SK-N-SH (cell line): Measurements from ENCODE around the gene BNIPL. TPM values are rescaled to one million over a fixed set of nuclear protein-coding genes. Genes with fewer than 3 reads are reported as not detected.

ENCODE experiments used
- CTCF ChIA-PET: fragments of 300-600, 350-600 bp; formaldehyde crosslinking; extraction: SDS; loops from one replicate; lab custom pipeline; 2021; lab: Yijun Ruan, JAX
- POLR2A ChIA-PET: fragments of 350-600 bp; sonication (Branson Sonifier 250); formaldehyde crosslinking; extraction: SDS; loops from one replicate; lab custom pipeline; 2020; ENCODE audit warnings: antibody characterized with exemption, inconsistent platforms; lab: Yijun Ruan, JAX
- DNase-seq: peaks from one replicate; pipeline ENCODE4 v3.0.0; 2012
- H2AFZ ChIP-seq: fragments of 200-600 bp; sonication (generic); 2 replicates; pipeline ENCODE4 v1.8.1; 2016; ENCODE audit warnings: antibody characterized with exemption, mild to moderate bottlenecking, low read depth
- H3F3A ChIP-seq: fragments of 200-600 bp; sonication (generic); replicated peaks from 2 replicates; pipeline ENCODE3; 2016; ENCODE audit warnings: antibody characterized with exemption, mild to moderate bottlenecking; ENCODE audit not compliant: insufficient read depth
- H3K27ac ChIP-seq, 2 experiments: fragments of 200-500 bp in 1 of 2; fragments of 200-600 bp in 1 of 2; sonication (Bioruptor generic) in 1 of 2; sonication (generic), shearing (Covaris generic) in 1 of 2; 2 replicates each; pipeline versions ENCODE4 v1.5.1 to v1.6.1; 2014 to 2016; ENCODE audit warnings: low read depth in 2 of 2, inconsistent platforms in 1 of 2, low read length in 1 of 2, mild to moderate bottlenecking in 1 of 2, mixed read lengths in 1 of 2
- H3K27me3 ChIP-seq: fragments of 200-600 bp; sonication (generic), shearing (Covaris generic); 2 replicates; pipeline ENCODE4 v1.6.1; 2016; ENCODE audit warnings: mixed run types; ENCODE audit not compliant: insufficient read depth
- H3K36me3 ChIP-seq, 2 experiments: fragments of 200-500 bp in 1 of 2; fragments of 200-600 bp in 1 of 2; sonication (Bioruptor generic) in 1 of 2; sonication (generic) in 1 of 2; replicated peaks in 1 of 2; 2 replicates each; pipeline versions ENCODE3 to v1.5.1; 2014 to 2016; ENCODE audit warnings: low read length in 1 of 2, mild to moderate bottlenecking in 1 of 2; ENCODE audit not compliant: insufficient read depth in 2 of 2, control insufficient read depth in 1 of 2
- H3K4me1 ChIP-seq, 2 experiments: fragments of 200-500 bp in 1 of 2; fragments of 200-600 bp in 1 of 2; sonication (Bioruptor generic) in 1 of 2; sonication (generic), shearing (Covaris generic) in 1 of 2; 2 replicates each; pipeline versions ENCODE4 v1.5.1 to v1.6.1; 2014 to 2016; ENCODE audit warnings: low read depth in 1 of 2, low read length in 1 of 2, mixed run types in 1 of 2; ENCODE audit not compliant: insufficient read depth in 2 of 2, control insufficient read depth in 1 of 2
- H3K4me2 ChIP-seq: fragments of 200-600 bp; sonication (generic), shearing (Covaris generic); 2 replicates; pipeline ENCODE4 v1.6.1; 2017; ENCODE audit warnings: mixed run types
- H3K4me3 ChIP-seq, 2 experiments: fragments of 200-500 bp in 1 of 2; fragments of 200-600 bp in 1 of 2; sonication (Bioruptor generic) in 1 of 2; sonication (generic), shearing (Covaris generic) in 1 of 2; 2 replicates each; pipeline versions ENCODE4 v1.5.1 to v1.8.1; 2014 to 2016; ENCODE audit warnings: low read depth in 2 of 2, inconsistent platforms in 1 of 2, low read length in 1 of 2, mild to moderate bottlenecking in 1 of 2, mixed read lengths in 1 of 2, moderate library complexity in 1 of 2
- H3K79me2 ChIP-seq: fragments of 200-600 bp; sonication (generic); 2 replicates; pipeline ENCODE4 v1.8.1; 2017; ENCODE audit warnings: mild to moderate bottlenecking; ENCODE audit not compliant: insufficient read depth
- H3K9ac ChIP-seq: fragments of 200-600 bp; sonication (generic); 2 replicates; pipeline ENCODE4 v1.6.1; 2017; ENCODE audit warnings: mixed run types
- H3K9me2 ChIP-seq: fragments of 200-600 bp; sonication (generic); 2 replicates; pipeline ENCODE4 v1.6.1; 2017; ENCODE audit warnings: mixed run types
- H3K9me3 ChIP-seq: fragments of 200-600 bp; sonication (generic); 2 replicates; pipeline ENCODE4 v1.6.1; 2017; ENCODE audit warnings: mixed run types, mild to moderate bottlenecking, moderate library complexity
- H4K20me1 ChIP-seq: fragments of 200-600 bp; sonication (generic); 2 replicates; pipeline ENCODE4 v1.6.1; 2017; ENCODE audit warnings: mild to moderate bottlenecking, mixed run types; ENCODE audit not compliant: insufficient read depth
- CTCF ChIP-seq: fragments of 200-600 bp; sonication (generic); IDR thresholded peaks from 2 replicates; pipeline ENCODE4 v1.6.1; 2017; ENCODE audit warnings: antibody characterized with exemption, mild to moderate bottlenecking, moderate library complexity
- ELF1 ChIP-seq: IDR thresholded peaks from 2 replicates; pipeline ENCODE4 v1.4.0; 2012
- EZH2phosphoT487 ChIP-seq: fragments of 200-600 bp; sonication (generic); IDR thresholded peaks from 2 replicates; pipeline ENCODE4 v1.6.1; 2017; ENCODE audit warnings: low read depth, mixed run types, mild to moderate bottlenecking, antibody characterized with exemption, moderate library complexity, borderline replicate concordance
- FOXJ3 ChIP-seq: sonication (generic); formaldehyde crosslinking; IDR thresholded peaks from 2 replicates; pipeline ENCODE4 v1.5.1; 2020; ENCODE audit warnings: mild to moderate bottlenecking, missing genetic modification reagents
- GABPA ChIP-seq: IDR thresholded peaks from 2 replicates; pipeline ENCODE4 v1.4.0; 2012; ENCODE audit warnings: low read depth, mild to moderate bottlenecking
- IRF3 ChIP-seq: fragments of 150-350 bp; IDR thresholded peaks from 2 replicates; pipeline ENCODE4 v1.6.1; 2016; ENCODE audit warnings: mild to moderate bottlenecking, low read depth, low read length
- JUND ChIP-seq: IDR thresholded peaks from 2 replicates; pipeline ENCODE4 v1.4.0; 2012
- MEF2A ChIP-seq: IDR thresholded peaks from 2 replicates; pipeline ENCODE4 v1.4.0; 2012; ENCODE audit warnings: low read depth, borderline replicate concordance
- MXI1 ChIP-seq: IDR thresholded peaks from 2 replicates; pipeline ENCODE4 v1.6.1; 2012; ENCODE audit warnings: mild to moderate bottlenecking, low read depth, low read length, improper control_type of control experiment
- PBX3 ChIP-seq: IDR thresholded peaks from 2 replicates; pipeline ENCODE4; 2012
- RXRA ChIP-seq: IDR thresholded peaks from 2 replicates; pipeline ENCODE4 v1.4.0; 2012; ENCODE audit warnings: low read depth, mild to moderate bottlenecking, borderline replicate concordance
- SMC3 ChIP-seq: IDR thresholded peaks from 2 replicates; pipeline ENCODE4 v1.6.1; 2012; ENCODE audit warnings: low read depth, low read length, improper control_type of control experiment
- TAF1 ChIP-seq: IDR thresholded peaks from 2 replicates; pipeline ENCODE4 v1.6.1; 2012; ENCODE audit warnings: low read depth, mild to moderate bottlenecking, low read length, moderate library complexity, borderline replicate concordance
- TCF12 ChIP-seq: IDR thresholded peaks from 2 replicates; pipeline ENCODE4 v1.4.0; 2012
- TEAD4 ChIP-seq: IDR thresholded peaks from 2 replicates; pipeline ENCODE4 v1.4.0; 2012; ENCODE audit warnings: mild to moderate bottlenecking, borderline replicate concordance; ENCODE audit not compliant: insufficient read depth
- USF1 ChIP-seq: IDR thresholded peaks from 2 replicates; pipeline ENCODE4 v1.4.0; 2012; ENCODE audit warnings: low read depth, borderline replicate concordance
- USF2 ChIP-seq: fragments of 150-350 bp; IDR thresholded peaks from 2 replicates; pipeline ENCODE4 v1.6.1; 2017; ENCODE audit warnings: antibody characterized with exemption, low read length, low read depth, borderline replicate concordance
- ZBTB33 ChIP-seq: IDR thresholded peaks from 2 replicates; pipeline ENCODE4 v1.4.0; 2012; ENCODE audit warnings: low read depth, borderline replicate concordance
- WGBS: methylation state at CpG from one replicate; pipeline ENCODE4 v1.1.6; 2017; ENCODE audit warnings: low lambda C conversion rate; 5-methylcytosine and 5-hydroxymethylcytosine counted together
- polyA plus RNA-seq, 3 experiments: library from polyadenylated mRNA; depleted of rRNA; stranded (reverse); fragments of >200 nt; gene quantifications; 2 replicates each; pipeline ENCODE4 v1.2.3, GENCODE V29; 2012

BNIPL gene
- polyA plus RNA-seq, 1 of the 3 experiments (the other 2 are of a cell fraction) = 0.12 TPM

- Histone ChIP-seq H3K4me1 (peaks cover 5 to 12% of the 10 kb centered on the region in 2 experiments; a peak in 3 of 4 replicates), H2AFZ (no peak overlapping the region), H3K9ac (no peak overlapping the region), H3K9me2 (no peaks in the 10 kb centered on the region), H3K36me3 (peaks cover 21 to 43% of the 10 kb centered on the region in 2 experiments), H3K79me2 (peaks cover 58% of the 10 kb centered on the region), H3K4me2 (no peak overlapping the region), H3K4me3 (no peak overlapping the region), H3K27ac (peak overlapping the region in 1 of 2 experiments; percentile 91; a peak in 1 of 4 replicates), H3K9me3 (no peaks in the 10 kb centered on the region), H3K27me3 (no peaks in the 10 kb centered on the region), H4K20me1 (peaks cover 31% of the 10 kb centered on the region), H3F3A (peaks cover 47% of the 10 kb centered on the region)
- DNase-seq = no peak
- TF ChIP-seq ELF1 (no peak), GABPA (no peak), MEF2A (no peak), JUND (no peak), USF2 (no peak), RXRA (no peak), ZBTB33 (no peak), EZH2phosphoT487 (no peak), TCF12 (no peak), CTCF (no peak), PBX3 (no peak), FOXJ3 (no peak), SMC3 (no peak), TAF1 (no peak), IRF3 (no peak), USF1 (no peak), MXI1 (no peak), TEAD4 (no peak)
- 87% methylated on average over 5 of the region's 5 CpGs for WGBS
- CTCF ChIA-PET = no interaction called here
- POLR2A ChIA-PET = no interaction called here
Observed at GRCh38 chr1:151069103-151069486, 32.7 kb downstream of the BNIPL start.
